ENCODE results near the gene FGD4.

The FGD4 gene

DNA sequence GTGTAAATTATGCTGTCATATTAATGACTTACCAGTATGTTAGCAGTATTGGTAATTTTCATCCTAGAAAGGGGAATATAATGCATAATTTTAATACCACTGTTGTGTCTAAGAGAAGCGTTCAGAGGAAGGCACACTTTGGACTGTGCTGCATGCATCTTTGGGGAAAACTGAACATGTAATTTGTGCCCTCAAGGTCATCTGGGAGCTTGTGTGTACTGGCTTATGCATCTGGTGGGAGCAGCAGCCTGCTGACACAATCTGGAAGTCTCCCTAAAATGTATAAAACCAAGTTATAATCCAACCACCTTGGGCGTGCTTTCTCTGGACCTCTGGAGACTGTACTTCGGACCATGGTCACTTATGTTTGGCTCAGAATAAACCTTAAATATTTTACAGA, 14.1 kb downstream of the FGD4 start:
- no peak for DNase-seq

DNA sequence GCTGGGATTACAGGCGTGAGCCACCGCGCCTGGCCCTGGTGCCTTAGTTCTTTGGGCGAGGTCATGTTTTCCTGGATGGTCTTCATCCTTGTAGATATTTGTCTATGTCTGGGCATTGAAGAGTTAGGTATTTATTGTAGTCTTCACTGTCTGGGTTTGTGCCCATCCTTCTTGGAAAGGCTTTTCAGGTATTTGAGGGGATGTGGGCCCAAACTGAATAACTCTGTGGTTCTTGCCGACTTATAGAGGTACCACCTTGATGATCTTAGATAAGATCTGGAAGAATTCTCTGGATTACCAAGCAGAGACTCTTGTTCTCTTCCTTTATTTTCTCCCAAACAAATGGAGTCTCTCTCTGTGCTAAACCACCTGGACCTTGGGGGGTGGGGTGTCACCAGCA, 18.9 kb downstream of the FGD4 start:
- no peak for DNase-seq

- DNase-seq, result no peak
Measured at GRCh38 chr12:32418903-32419519, 19.7 kb downstream of the FGD4 start.

DNA sequence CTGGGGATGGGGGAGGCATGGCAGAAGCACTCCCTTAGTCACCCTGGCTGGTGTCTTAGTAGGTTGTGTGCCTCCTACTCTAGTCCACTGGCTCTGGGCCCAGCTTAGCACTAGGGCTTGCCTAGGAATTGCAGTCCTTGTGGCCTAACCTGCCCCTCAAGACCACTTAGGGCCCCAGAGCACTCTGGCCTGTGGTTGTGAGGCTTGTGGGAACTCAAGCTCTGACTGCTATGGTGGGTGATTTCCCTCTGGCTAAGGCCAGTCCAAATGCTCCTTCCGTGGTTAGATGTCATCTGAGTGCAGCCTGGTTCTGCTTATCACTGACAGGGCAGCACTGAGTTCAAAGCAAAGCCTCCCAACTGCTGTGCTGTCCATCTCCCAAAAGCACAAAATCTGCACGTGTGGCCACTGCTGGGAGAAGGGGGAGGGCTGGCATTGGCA, 20.2 kb downstream of the FGD4 start:
- DNase-seq, result no peak

DNA sequence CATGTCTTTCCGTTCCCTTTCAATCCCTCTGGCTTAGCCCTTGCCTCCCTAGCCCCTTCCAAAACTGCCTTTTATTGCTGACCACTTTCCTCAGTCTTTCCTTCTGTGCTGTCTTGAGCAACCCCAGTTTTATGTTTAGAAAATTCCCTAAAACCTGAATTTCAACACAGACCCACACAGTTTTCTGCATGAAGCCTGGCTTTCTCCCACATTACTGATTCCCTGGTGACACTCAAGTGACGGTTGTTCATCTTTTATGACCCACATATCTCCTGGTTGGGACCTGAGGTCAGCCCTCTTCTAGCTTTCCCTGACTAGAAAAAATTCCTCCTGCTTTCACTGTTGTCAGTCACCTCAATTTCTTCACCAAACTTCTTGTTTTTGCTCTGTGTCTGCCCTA, 21.0 kb downstream of the FGD4 start:
- no peak for DNase-seq

DNA sequence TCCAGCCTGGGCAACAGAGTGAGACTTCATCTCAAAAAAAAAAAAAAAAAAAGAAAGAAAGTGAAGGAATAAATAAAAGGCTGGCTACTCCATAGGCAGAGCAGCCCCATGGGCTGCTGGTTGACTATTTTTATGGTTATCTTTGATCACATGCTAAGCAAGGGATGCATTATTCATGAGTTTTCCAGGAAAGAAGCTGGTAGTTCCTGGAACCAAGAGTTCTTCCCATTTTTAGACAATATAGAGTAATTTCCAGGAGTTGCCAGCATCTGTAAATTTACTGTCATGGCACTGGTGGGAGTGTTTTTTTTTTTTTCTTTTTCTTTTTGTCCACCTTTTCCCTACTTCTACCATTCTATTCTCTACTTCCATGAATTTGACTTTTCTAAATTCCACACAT, 24.2 kb downstream of the FGD4 start:
- no peak for DNase-seq

GRCh38 chr12:32431025-32431424, 31.7 kb downstream of the FGD4 start:
- DNase-seq, result no peak

- DNase-seq, result no peak
Measured at GRCh38 chr12:32435921-32436705, 36.8 kb downstream of the FGD4 start.

GRCh38 chr12:32437095-32437515, 37.7 kb downstream of the FGD4 start:
- no peak for DNase-seq

GRCh38 chr12:32440120-32440865, 40.9 kb downstream of the FGD4 start:
- DNase-seq, result no peak

- DNase-seq, result no peak
Measured at GRCh38 chr12:32443491-32443890, 44.1 kb downstream of the FGD4 start.

GRCh38 chr12:32444895-32445294, 45.5 kb downstream of the FGD4 start:
- DNase-seq, result no peak

GRCh38 chr12:32445356-32445755, 46.0 kb downstream of the FGD4 start:
- no peak for DNase-seq

- DNase-seq, result no peak
Measured at GRCh38 chr12:32446316-32447119, 47.2 kb downstream of the FGD4 start.

DNA sequence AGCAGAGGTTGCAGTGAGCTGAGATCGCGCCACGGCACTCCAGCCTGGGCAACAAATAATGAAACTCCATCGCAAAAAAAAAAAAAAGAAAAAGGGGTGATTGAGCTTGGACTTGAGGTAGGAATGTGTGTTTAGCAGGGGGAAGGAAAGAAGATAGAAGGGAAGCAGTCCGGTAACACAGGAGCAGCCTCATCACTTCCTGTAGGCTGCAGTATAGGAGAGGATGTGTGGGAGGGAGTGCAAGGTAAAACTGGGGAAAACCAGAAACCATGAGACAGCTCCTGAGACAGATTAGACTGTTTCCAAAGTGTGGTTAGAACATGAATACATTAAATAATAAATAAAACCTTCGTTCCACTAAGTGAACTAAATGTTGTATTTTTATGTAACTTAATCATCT, 49.2 kb downstream of the FGD4 start:
- DNase-seq, result no peak

- DNase-seq, result no peak
Measured at GRCh38 chr12:32450363-32450762, 51.0 kb downstream of the FGD4 start.

DNA sequence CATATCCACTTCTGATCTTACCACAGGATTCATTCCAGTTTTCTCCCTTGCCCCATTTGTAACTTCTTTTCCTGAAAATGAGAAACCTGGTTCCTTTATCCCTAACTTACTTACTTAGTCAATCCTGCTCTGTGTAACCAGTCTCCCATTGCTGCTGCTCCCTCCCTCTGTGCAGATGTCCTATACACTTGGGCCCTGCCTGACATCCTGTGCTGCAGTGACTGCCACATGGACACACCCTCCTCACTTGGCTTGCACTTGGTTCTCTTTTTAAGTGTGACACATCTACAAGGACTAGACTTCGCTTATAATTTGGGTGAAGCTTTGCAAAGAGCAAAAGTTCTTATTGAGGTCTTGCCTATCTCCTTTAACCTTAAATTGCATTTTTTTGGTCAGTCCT, 51.4 kb downstream of the FGD4 start:
- no peak for DNase-seq

DNA sequence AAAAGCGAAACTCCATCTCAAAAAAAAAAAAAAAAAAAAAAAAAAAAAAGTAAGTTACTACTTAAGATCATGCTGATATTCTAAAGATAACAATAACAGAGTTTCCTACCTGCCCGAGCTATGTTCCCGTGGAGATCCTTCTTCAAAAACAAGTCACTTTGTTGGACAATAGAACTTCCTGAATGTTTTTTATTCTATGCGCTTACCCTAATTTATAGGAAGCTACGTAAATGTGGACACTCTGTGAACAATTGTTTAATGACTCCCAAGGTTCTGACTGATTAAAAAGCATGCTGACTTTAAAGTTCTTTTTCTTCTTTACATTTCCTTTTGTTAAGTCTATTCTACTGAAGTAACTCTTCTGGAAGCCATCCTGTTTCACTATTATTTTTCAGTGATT, 52.5 kb downstream of the FGD4 start:
- DNase-seq, result no peak

DNA sequence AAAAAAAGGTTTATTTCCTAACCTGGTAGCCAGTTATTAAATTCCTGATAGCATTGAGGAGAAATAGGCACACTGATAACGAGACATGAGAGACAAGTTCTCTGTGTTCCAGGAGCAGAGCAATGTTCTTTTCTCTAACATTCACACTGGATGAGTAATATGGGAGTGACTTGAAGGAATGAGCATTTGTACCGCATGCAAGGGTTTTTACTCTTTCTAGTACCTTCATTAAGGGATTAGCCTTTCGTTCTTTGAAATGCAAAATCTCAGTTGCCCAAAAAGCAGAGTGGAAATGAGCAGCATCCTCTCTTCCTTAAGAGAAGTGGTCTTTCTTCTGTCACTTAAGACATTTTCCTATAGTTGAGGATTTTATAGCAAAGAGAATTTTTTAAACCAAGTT, 54.7 kb downstream of the FGD4 start:
- DNase-seq, result no peak

GRCh38 chr12:32454866-32455265, 55.5 kb downstream of the FGD4 start:
- DNase-seq, result no peak

- DNase-seq, result peak; percentile 25
Measured at GRCh38 chr12:32455607-32456071, 56.3 kb downstream of the FGD4 start.

- no peak for DNase-seq
Measured at GRCh38 chr12:32457251-32458025, 58.1 kb downstream of the FGD4 start.

Data from NCI-H1092 (cell line).